Neural cell (in vitro differentiated cells): ENCODE results near the gene SLBP. TPM values are rescaled to one million over a fixed set of nuclear protein-coding genes. Genes with fewer than 3 reads are reported as not detected.

Source experiments
- H2AFZ ChIP-seq: fragments of 200-600, 300-800 bp; sonication (generic), shearing (Covaris generic); 2 replicates; pipeline ENCODE4 v1.6.0; 2014; ENCODE audit warnings: low read depth, mild to moderate bottlenecking, antibody characterized with exemption, low read length, moderate library complexity
- H3F3A ChIP-seq: fragments of 200-600 bp; shearing (Covaris generic); 2 replicates; pipeline ENCODE4 v1.6.1; 2016; ENCODE audit warnings: mild to moderate bottlenecking, moderate library complexity, mixed read lengths, antibody characterized with exemption, low read length; ENCODE audit not compliant: insufficient read depth, poor library complexity, severe bottlenecking
- H3K27ac ChIP-seq: fragments of 200-600, 300-800 bp; sonication (generic), shearing (Covaris generic); 2 replicates; pipeline ENCODE4 v1.5.1; 2014; ENCODE audit warnings: mild to moderate bottlenecking, low read length, moderate library complexity
- H3K27me3 ChIP-seq: fragments of 300-800, 200-600 bp; sonication (generic), shearing (Covaris generic); 2 replicates; pipeline ENCODE4 v1.6.0; 2014; ENCODE audit warnings: mild to moderate bottlenecking, low read depth, low read length, moderate library complexity; ENCODE audit not compliant: insufficient read depth
- H3K36me3 ChIP-seq: fragments of 300-800, 200-600 bp; sonication (generic), shearing (Covaris generic); 2 replicates; pipeline ENCODE4 v1.5.1; 2014; ENCODE audit warnings: mild to moderate bottlenecking, antibody characterized with exemption, low read length, moderate library complexity; ENCODE audit not compliant: insufficient read depth
- H3K4me2 ChIP-seq: fragments of 300-800, 200-600 bp; sonication (generic), shearing (Covaris generic); 2 replicates; pipeline ENCODE4 v1.6.0; 2014; ENCODE audit warnings: mild to moderate bottlenecking, low read length
- H3K4me3 ChIP-seq: fragments of 300-800, 200-600 bp; sonication (generic), shearing (Covaris generic); 2 replicates; pipeline ENCODE4 v1.5.1; 2014; ENCODE audit warnings: mild to moderate bottlenecking, low read length, moderate library complexity
- H3K79me2 ChIP-seq: fragments of 200-600 bp; shearing (Covaris generic); replicated peaks from 2 replicates; pipeline ENCODE4 v1.6.0; 2014; ENCODE audit warnings: mild to moderate bottlenecking, low read length, moderate library complexity; ENCODE audit not compliant: insufficient read depth
- H3K9ac ChIP-seq: fragments of 300-800, 200-600 bp; sonication (generic), shearing (Covaris generic); 2 replicates; pipeline ENCODE4 v1.6.1; 2016; ENCODE audit warnings: mild to moderate bottlenecking, low read length, mixed read lengths
- H3K9me2 ChIP-seq: fragments of 200-600 bp; shearing (Covaris generic); 2 replicates; pipeline ENCODE4 v1.6.1; 2016; ENCODE audit warnings: mild to moderate bottlenecking, low read length, mixed read lengths; ENCODE audit not compliant: insufficient read depth
- H3K9me3 ChIP-seq: fragments of 200-600, 300-800 bp; sonication (generic), shearing (Covaris generic); 2 replicates; pipeline ENCODE4 v1.6.1; 2016; ENCODE audit warnings: mild to moderate bottlenecking, mixed run types, low read length, moderate library complexity, mixed read lengths
- H4K20me1 ChIP-seq: fragments of 200-600 bp; shearing (Covaris generic); 2 replicates; pipeline ENCODE4 v1.6.1; 2016; ENCODE audit warnings: mild to moderate bottlenecking, mixed run types; ENCODE audit not compliant: insufficient read depth
- EP300 ChIP-seq: fragments of 450-650 bp; conservative IDR thresholded peaks from 2 replicates; pipeline ENCODE4 v1.6.1; 2014; ENCODE audit warnings: antibody characterized with exemption, mild to moderate bottlenecking, moderate library complexity; ENCODE audit not compliant: poor library complexity, severe bottlenecking
- EZH2 ChIP-seq: fragments of 200-600, 300-800 bp; shearing (Covaris generic), sonication (generic); IDR thresholded peaks from 2 replicates; pipeline ENCODE4 v1.6.1; 2014; ENCODE audit warnings: antibody characterized with exemption, low read length, borderline replicate concordance, mild to moderate bottlenecking; ENCODE audit not compliant: insufficient read depth, poor library complexity, severe bottlenecking
- MXI1 ChIP-seq: fragments of 450-650 bp; conservative IDR thresholded peaks from 2 replicates; pipeline ENCODE4 v1.6.1; 2014; ENCODE audit warnings: antibody characterized with exemption, mild to moderate bottlenecking; ENCODE audit not compliant: poor library complexity, severe bottlenecking
- POLR2AphosphoS5 ChIP-seq: IDR thresholded peaks from 2 replicates; pipeline ENCODE4 v1.6.1; 2012
- RAD21 ChIP-seq: fragments of 450-650 bp; conservative IDR thresholded peaks from 2 replicates; pipeline ENCODE4 v1.6.1; 2014; ENCODE audit warnings: antibody characterized with exemption, mild to moderate bottlenecking, moderate library complexity
- SMC3 ChIP-seq: fragments of 450-650 bp; conservative IDR thresholded peaks from 2 replicates; pipeline ENCODE4 v1.6.1; 2014; ENCODE audit warnings: antibody characterized with exemption, mild to moderate bottlenecking, moderate library complexity; ENCODE audit not compliant: poor library complexity
- TAF1 ChIP-seq: IDR thresholded peaks from 2 replicates; pipeline ENCODE4 v1.6.1; 2012; ENCODE audit warnings: low read depth
- polyA plus RNA-seq: library from polyadenylated mRNA; depleted of rRNA; stranded (reverse); fragments of >200 nt; gene quantifications from 2 replicates; pipeline ENCODE4 v1.2.3, GENCODE V29; 2014
- TF ChIP-seq, protein P1 (sequence below): IDR thresholded peaks from 2 replicates; pipeline ENCODE4 v1.6.1; 2012; ENCODE audit warnings: borderline replicate concordance
- TF ChIP-seq, protein P2 (sequence below): fragments of 450-650 bp; IDR thresholded peaks from 2 replicates; pipeline ENCODE4 v1.5.1; 2014; ENCODE audit warnings: antibody characterized with exemption, mild to moderate bottlenecking, moderate library complexity; ENCODE audit not compliant: poor library complexity, severe bottlenecking

The SLBP gene
- polyA plus RNA-seq, 1 donor from 2014 or later = 111 TPM

DNA sequence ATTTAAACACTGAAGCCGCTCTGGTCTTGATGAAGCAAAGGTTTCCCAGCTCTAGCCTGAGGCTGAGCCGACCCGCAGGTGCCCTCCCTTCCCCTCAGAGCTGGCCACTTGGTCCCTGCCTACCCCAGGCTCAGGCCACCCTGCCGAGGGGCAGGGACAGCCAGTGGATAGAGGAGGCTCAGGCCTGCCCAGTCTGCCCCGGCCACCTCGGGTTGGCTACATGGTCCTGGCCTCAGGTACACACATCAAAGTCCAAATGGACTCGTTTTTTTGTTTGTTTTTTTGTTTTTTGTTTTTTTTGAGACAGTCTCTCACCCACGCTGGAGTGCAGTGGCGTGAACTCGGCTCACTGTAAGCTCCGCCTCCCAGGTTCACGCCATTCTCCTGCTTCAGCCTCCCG is 33.0 kb upstream of the SLBP start:
- Histone ChIP-seq H3K9me2 (no peaks in the 10 kb centered on the region), H2AFZ (no peak overlapping the region), H4K20me1 (no peaks in the 10 kb centered on the region), H3K4me2 (no peak overlapping the region), H3K27me3 (no peaks in the 10 kb centered on the region), H3K9ac (no peak overlapping the region), H3F3A (no peaks in the 10 kb centered on the region), H3K4me3 (no peak overlapping the region), H3K36me3 (no peaks in the 10 kb centered on the region), H3K27ac (no peak overlapping the region), H3K9me3 (no peaks in the 10 kb centered on the region), H3K79me2 (no peaks in the 10 kb centered on the region)
- no peak for TF ChIP-seq TAF1
- no peak for TF ChIP-seq EZH2
- TF ChIP-seq, protein P1, sequence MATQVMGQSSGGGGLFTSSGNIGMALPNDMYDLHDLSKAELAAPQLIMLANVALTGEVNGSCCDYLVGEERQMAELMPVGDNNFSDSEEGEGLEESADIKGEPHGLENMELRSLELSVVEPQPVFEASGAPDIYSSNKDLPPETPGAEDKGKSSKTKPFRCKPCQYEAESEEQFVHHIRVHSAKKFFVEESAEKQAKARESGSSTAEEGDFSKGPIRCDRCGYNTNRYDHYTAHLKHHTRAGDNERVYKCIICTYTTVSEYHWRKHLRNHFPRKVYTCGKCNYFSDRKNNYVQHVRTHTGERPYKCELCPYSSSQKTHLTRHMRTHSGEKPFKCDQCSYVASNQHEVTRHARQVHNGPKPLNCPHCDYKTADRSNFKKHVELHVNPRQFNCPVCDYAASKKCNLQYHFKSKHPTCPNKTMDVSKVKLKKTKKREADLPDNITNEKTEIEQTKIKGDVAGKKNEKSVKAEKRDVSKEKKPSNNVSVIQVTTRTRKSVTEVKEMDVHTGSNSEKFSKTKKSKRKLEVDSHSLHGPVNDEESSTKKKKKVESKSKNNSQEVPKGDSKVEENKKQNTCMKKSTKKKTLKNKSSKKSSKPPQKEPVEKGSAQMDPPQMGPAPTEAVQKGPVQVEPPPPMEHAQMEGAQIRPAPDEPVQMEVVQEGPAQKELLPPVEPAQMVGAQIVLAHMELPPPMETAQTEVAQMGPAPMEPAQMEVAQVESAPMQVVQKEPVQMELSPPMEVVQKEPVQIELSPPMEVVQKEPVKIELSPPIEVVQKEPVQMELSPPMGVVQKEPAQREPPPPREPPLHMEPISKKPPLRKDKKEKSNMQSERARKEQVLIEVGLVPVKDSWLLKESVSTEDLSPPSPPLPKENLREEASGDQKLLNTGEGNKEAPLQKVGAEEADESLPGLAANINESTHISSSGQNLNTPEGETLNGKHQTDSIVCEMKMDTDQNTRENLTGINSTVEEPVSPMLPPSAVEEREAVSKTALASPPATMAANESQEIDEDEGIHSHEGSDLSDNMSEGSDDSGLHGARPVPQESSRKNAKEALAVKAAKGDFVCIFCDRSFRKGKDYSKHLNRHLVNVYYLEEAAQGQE = no peak
- no peak for TF ChIP-seq RAD21
- TF ChIP-seq EP300 = no peak
- TF ChIP-seq MXI1 = no peak

DNA sequence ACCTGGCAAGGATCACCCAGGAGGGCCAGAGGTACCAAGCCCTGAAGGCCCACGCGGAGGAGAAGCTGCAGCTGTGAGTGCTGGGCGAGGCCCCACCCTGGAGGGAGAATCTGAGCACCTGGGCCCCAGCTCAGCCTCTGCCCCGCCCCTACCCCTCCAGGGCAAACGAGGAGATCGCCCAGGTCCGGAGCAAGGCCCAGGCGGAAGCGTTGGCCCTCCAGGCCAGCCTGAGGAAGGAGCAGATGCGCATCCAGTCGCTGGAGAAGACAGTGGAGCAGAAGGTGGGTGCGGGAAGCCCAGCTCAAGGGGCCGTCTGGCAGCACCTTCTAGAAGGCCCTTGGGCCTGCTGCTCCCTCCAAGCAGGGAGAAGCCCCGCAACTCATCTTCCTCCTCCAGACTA is 32.4 kb upstream of the SLBP start:
- Histone ChIP-seq H3K27me3 (no peaks in the 10 kb centered on the region), H3K36me3 (no peaks in the 10 kb centered on the region), H3K4me3 (no peak overlapping the region), H3K4me2 (no peak overlapping the region), H3F3A (no peaks in the 10 kb centered on the region), H3K9me3 (no peaks in the 10 kb centered on the region), H3K9me2 (no peaks in the 10 kb centered on the region), H4K20me1 (no peaks in the 10 kb centered on the region), H2AFZ (no peak overlapping the region), H3K9ac (no peak overlapping the region), H3K79me2 (no peaks in the 10 kb centered on the region), H3K27ac (no peak overlapping the region)
- TF ChIP-seq SMC3 = no peak
- TF ChIP-seq TAF1 = no peak
- no peak for TF ChIP-seq RAD21
- no peak for TF ChIP-seq EP300
- no peak for TF ChIP-seq EZH2
- no peak for TF ChIP-seq MXI1
- TF ChIP-seq, protein P1 = no peak
- no peak for TF ChIP-seq POLR2AphosphoS5
- TF ChIP-seq, protein P2, sequence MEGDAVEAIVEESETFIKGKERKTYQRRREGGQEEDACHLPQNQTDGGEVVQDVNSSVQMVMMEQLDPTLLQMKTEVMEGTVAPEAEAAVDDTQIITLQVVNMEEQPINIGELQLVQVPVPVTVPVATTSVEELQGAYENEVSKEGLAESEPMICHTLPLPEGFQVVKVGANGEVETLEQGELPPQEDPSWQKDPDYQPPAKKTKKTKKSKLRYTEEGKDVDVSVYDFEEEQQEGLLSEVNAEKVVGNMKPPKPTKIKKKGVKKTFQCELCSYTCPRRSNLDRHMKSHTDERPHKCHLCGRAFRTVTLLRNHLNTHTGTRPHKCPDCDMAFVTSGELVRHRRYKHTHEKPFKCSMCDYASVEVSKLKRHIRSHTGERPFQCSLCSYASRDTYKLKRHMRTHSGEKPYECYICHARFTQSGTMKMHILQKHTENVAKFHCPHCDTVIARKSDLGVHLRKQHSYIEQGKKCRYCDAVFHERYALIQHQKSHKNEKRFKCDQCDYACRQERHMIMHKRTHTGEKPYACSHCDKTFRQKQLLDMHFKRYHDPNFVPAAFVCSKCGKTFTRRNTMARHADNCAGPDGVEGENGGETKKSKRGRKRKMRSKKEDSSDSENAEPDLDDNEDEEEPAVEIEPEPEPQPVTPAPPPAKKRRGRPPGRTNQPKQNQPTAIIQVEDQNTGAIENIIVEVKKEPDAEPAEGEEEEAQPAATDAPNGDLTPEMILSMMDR = no peak
